Suppressor macrophage treated with lipopolysaccharide for 1 hour (primary cell): ENCODE results near the gene DLG2.

Experiments used
- DNase-seq, 3 donors: peaks; one replicate each; pipeline ENCODE4 v3.0.0-alpha.2; 2020 to 2022

The DLG2 gene

DNA sequence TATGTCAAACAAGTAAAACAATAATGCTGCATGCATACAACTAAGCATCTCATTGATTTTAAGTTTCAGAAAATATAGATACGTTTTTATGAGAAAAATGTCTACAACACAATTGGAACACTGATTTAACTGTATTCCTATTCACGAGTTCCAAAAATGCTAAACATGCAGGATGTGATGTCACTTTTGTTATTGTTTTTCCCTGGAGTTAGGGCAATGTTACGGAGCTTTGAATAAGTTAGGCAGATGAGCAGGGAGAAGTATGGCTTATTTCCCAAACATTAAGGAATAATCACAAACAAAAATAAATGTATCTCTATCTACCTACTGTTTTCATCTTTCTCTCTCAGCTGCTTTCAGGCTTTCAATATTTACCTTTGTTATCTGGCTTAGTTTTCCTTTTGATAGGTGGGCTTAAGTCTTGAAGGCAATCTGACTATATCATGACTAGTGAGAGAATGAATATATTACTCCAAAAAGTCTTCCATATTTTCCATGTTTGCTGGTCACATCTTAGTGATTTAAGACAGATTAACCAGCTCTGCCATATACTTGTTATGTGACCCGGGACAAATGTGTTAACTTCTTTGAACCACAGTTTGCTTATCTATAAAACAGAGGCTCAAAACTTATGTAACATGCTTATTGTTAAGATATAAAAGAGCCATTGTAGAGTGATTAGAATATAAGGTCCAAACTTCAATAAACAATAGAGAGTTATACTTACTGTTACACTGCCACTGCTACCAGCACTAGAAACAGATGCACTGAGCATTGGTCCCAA is 1486.6 kb downstream of the DLG2 start:
- no peak for DNase-seq

DNA sequence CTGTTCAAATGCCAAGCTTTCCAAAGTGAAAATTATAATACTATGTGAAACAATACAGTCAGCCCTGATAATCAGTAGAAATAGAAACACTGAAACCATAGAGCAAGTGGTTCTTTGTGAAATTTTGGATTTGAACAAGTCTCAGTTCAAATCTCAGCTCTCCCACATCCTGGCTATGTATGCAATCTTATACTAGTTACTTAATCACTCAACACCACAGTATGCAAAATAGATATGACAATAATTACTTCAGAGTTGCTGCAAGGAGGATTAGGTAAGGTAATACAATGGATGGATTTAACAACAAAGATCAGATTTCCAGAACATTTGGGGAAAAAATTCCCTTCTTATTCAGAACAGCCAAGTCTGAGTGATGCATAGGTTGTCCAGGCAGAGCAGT is 1489.2 kb downstream of the DLG2 start:
- no peak for DNase-seq

DNA sequence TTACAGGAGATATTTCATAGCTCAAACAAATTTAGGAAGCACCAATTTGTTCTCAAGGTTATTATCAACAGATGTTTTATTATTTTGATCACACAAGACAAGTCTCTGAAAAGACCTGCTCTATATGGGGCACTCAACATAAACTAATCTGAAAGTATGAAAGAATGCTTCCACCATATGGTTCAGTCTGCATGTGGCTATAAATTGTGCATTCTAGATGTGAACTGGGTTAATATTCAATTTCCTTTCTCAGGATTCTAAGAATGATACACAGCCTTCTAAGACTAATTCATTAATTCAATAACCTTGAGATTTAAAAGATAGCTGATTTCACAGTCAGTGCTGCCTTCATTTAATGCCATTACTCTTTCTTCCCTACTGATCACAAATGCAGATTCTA is 1489.6 kb downstream of the DLG2 start:
- DNase-seq: no peak

DNA sequence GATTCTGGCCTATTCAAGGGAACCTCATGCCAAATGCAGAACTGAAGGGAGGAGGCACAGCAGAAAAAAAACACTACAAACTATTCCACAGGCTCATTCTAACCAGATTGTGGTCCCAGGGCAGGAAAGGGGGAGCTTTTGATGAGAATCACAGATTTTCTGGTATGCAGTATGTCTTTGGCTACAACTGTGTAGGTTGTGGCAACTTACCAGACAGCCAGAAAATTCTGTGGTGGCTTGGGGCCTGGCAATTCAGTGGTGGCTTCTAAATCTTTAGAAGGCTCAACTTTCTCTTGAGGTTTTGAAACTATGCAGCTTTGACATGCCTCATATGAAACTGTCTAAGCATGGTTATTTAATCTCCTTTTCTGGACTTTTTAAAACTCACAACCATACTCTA is 1490.2 kb downstream of the DLG2 start:
- no peak for DNase-seq

DNA sequence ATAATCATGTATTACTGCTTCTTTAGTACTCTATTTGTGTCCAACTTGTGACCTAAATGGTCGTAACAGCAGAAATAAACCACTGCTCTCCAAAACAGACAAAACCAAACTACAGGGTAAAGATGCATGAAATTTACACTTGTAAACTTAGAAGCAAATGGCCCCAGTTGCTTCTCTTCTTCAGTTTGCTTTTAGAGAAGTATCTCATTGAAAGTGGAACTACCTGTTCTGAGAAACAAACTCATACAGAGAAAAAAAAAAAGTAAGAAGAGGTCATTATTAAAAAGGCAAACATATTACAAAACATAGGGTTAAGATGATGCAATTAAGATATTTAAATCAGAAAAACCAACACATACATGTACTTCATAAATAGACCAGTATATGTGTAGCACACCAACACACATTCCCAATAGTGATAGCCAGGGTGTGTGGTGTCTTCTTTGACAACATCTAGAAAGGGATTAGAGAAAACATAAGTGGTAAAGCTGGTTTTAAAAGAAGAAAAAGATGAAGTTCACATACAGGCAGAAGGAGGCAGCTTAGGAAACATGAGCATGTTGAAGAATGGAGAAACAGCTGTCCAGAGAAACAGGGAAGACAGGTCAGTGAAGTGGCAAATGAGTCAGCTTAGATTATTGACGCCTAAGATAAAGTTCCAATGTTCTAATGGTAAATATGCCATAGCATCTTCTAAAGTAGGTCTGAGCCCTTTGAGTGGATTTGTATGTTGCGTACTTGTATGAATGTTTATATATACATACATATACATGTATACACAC is 1496.3 kb downstream of the DLG2 start:
- no peak for DNase-seq

DNA sequence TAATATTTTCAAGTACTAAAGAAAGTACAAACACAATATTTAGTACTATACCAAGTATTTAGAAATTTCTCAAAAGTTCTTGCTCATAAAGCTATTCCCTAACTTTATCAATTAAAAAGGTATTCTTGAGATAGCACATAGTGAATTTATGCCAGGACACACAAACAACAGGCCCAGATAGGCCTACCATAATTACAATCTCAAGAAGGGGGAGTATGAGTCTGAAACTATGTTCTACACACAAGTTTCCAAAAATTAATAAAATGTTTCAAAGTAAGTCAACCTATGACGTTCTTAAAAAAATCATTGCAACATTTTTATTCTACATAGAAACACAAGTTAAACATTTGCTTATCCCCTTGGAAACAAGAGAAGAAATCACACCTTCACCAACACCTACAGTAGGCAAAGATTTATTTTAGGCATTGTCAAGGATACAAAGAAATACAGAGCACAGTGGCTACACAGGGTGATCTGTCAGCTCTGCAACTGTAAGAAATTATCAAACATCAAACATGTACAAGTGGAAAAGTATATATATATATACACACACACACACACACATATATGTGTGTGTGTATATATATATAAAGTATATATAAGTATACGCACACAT is 1497.1 kb downstream of the DLG2 start:
- no peak for DNase-seq

DNA sequence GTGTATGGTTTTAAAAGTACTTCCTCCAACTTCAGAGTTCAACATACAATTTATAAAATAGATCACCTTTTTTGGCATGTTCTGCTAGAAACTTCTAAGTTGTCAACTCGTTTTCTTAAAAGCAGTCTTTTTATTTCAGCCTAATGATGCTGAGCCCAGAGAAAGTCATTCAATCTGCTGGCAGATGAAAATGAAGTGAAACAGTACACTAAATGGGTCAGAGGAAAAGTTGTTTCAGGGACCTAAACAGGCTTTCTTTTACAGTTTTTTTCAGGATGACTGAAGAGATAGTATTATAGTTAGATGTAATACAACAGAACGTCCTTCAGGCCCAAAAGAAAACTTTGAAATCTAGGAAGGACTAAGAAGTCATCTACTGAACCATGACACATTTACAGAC is 1498.3 kb downstream of the DLG2 start:
- DNase-seq: no peak

DNA sequence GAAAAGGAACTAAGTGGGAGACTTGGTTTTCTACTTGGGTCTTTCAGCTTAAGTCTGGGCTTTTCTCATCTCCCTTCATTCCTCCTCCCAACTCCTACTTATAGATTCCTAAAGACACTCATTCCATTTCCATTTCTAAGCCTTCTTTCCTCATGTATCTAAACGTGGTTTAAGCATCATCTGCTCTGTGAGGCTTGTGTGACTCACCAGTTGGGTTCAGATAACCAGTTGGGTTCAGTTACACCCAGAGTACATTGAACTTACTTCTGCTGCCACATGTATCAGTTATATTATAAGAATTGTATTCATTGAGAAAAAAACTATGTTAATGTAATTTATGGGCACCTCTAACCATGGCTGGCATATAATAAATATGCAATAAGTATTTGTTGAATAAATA is 1509.8 kb downstream of the DLG2 start:
- DNase-seq: no peak

DNA sequence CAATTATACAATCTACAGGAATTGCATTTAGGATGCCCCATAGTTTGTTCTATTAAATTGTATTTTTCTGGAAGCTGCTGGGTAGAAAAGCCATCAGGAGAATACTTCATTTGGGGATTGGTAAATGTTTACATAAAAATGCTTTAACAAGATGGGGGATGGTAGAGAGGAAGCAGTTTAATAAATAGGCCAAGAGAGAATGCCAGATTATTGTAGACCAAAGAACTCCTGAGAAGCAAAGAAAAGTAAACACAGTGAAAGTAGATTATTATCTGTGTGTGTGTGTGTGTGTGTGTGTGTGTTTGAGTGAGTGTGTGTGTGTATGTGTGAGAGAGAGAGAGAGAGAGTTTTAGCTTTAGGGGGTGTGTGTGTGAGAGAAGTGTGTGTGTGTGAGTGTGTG is 1520.6 kb downstream of the DLG2 start:
- DNase-seq: no peak

DNA sequence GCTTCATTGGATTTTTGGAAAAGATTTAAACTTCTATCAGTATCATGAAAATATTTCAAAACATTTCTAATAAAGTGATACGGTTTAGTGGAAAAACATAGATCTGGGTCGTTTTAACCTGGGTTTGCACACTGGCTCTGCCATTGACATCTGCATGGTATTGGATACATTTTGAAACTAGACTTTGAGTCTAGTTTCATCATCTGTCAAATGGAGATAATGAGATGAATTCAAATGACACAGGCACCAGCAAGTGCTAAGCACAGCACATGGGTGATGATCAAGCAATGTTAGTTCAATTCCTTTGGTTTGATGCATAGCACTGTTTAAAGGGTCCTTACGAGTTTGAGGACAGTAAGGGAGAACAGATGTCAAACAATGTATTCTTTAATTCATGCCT is 1522.0 kb downstream of the DLG2 start:
- no peak for DNase-seq

DNA sequence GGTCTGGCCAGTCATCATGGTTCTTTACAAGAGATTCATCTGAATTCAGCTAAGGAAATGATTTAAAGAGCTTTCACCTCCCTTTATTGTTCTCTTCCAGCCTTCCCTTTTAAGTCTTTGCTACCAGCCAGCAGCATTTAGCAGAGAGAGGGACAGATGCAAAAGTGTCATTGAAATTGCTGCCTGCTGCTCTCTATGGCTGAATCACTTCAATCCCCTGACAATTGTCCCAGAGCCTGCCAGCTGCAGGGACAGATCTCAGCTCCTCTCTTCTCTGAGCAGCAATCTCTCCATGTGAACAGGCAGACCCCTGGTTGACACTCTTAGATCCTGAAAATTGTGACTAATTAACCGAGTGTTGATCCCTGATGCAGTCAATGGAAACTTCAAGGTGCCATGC is 1524.0 kb downstream of the DLG2 start:
- DNase-seq: no peak

DNA sequence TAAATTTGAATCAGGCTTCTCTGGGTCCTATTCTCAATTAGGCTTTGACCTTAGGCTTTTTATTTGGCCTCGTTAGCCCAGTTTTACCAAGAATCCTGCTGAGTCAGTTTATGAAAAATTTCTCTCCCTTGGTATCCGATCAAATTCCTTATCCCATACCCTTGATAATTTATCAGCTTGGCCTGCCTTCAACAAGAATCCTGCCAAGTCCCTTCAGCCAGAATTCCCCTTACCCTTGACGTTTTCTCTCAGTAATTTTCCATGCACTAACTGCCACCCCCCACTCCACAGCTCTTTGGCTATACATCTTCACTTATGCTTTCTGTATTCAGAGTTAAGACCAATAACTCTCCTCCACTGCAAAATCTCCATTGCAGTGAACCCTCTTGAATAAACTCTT is 1530.0 kb downstream of the DLG2 start:
- no peak for DNase-seq

DNA sequence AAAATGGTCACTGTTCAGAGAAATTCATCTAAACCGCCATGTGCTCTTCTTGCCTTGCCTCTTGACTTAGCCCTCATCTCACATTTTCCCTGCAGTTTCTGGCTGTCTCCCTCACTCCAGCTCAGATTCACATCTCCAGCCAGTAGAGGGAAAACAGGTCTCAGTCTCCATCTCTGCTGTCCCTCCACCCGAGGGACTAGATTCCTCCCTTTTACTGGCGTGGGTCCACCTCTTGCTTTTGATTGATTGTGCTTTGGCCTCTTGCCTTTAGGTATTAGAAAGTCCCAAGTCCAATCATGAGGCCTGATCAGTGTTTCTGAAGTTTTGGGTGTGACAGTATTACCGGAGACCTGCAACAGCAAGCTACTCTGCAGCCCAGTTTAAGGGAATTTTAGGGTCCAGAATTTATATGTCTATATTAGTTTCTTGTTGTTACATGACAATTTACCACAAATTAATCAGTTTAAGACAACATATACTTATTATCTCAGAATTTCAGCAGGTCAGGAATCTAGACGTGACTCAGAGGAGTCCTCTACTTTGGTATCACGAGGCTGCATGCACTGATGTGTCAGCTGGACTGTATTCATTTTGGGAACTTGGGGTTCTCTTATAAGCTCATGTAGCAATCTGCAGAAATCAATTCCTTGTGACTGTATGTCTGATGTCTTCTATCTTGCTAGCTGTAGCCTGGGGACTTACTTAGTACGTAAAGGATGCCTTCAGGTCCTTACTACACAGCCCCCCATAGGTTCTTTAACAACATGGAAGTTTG is 1535.7 kb downstream of the DLG2 start:
- DNase-seq: no peak

DNA sequence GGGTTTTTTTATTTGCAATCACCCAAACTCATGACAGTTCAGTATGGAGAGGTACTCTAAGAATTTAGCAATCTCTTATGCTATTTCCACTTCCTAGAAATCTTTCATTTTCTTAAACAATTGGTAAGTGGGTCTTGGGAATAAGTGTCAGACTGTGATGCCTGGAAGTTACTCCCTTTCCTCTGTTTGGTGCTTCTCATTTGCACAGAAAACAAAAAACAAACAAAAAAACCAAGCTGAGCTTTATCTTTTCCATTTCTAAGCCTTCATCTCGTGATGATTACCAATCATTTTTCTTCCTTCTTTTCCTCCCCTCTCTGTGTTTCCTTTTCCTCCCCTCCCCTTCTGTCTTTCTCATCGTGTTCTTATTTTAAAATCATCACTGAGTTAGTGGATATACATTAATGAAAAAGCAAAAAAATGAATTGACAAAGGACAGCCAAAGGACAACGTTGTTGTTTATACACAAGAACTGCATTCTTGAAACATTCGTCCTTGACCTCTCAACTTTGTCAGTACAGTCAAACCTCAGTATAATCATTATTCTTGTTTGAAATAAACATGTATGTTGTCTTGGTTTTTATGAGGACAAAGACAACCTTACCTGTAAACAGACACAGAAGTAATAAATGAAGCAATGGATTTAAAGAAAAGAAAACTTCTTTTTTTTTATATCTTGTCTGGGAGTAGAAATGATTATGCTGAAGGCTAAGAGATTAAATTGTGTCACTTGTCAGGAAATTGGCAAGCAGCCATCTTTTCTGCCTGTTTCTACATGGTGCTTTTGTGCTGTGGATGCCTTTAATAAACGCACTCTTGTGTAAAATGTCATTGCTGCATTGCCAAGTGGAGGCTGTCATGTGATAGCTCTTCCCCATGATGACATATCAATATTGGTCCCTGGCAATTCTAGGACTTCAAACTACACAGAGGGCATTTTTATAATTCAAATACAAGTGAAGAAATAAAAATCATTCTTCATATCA is 1537.8 kb downstream of the DLG2 start:
- no peak for DNase-seq

DNA sequence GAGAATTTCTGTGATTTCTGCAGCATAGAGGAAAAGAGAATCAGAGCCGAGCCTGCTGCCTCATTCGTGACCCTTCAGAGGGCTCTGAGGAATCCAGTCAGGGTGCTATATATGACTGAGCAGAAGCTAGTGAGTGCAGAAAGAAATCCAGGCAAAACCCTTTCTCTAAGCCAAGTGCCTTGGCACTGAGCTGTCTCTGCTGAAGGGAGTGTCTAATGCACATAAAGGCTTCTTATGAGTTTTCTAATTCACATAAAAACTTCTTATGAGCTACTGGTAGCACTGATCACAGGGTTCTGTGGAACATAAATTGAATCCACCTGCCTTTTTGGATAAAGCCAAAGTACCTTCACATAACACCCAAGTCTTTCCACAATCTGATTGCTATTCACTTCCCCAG is 1555.3 kb downstream of the DLG2 start:
- DNase-seq: no peak

DNA sequence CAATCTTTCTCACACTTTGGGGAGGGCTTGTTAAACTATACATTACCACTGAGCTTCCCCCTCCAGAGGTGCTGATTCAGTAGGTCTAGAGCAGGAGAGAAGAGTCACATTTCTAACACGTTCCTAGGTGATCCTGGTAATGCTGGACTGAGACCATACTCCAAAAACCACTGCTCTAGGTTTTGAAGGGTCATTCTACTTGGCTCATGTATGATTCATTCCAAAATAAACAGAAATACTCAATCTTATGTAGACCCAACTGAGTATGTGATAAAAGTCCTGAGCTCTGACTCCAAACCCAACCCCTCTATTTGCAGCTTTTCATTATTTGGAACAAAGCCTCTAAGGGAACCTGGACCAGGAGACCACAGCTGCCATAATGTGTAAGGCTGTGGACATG is 1558.1 kb downstream of the DLG2 start:
- no peak for DNase-seq

DNA sequence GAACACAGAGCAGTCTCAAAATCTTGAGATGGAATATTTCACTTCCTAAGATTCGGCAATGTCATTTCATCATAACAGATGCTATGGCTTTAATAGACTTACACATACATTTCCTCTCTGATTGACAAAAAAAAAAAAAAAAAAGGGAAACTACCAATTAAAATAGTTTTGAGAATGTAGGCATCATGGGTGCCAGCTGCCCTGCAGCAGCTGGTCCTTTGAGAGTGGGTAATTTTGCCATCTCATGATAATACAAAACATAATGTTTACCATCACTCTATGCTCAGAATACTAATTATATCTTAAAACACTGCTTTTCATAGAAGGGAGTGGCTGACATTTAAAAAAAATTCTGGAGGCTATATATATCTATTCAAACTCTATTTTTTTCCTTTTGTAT is 1565.4 kb downstream of the DLG2 start:
- no peak for DNase-seq

DNA sequence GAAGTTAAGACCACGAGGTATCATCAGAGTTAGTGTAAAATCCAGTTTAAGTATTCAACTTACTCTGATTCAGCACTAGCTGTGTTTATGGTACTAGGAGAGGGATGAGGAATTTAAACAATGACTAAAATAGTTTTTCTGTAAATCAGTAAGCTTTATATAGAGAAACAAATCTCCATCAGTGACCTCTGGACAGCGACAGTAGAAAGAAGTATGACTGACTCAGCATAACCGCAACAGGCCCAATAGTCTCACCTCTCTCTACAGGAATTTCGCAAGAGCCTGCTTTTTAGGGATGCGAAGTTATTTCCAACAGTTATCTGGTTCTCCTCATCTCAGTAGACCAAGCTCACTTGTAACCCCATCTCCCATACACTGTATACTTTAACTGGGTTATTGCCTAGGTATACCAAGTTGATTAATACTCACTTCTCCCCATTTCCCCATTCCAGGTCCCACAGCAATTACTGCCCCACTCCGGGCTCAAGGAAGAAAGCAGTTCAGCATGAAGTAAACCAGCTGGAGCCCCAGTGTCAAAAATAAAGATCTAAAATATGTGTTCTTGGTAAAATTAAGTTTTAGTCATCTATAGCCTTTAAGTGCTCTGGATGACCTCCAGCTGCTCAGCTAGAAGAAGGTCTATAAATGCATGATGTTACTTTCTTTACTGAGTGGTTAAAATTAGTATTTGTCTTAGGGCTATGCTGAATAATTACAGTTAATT is 1570.3 kb downstream of the DLG2 start:
- no peak for DNase-seq

DNA sequence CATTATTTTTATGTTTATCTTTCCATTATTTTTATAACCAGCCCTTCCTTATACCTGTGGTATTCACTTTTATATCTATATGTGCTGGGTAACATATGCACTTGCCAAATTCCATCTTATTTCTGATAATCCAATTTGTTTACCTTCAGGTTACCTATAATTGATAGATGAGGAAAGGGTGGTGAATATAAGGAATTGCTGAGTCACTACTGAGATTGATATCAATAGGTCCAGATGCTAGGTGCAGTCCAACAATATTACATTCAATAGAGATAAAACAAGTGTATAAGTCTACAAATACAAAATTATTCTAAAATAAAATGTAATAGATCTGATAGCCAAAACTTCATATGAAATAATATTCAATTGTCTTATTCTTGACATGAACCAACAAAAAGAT is 1582.0 kb downstream of the DLG2 start:
- no peak for DNase-seq

DNA sequence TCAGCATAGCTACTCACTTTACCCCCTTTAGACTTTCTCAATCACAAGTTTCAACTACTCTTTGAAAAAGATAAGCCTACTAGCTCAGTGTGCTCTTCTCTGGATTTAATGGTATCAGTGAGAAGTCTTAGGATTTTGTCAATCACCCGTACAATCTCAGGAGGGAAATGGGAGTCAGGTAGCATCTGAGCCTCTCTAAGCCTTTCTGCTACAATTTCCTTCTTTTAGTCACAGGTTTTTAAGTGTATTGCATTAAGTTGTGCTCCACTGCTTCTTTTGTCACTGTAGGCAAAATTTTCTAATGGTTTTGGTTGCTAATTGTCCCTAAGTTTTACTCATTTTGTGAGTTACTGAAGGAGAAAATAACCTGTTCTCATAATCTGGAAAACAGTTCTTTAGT is 1582.4 kb downstream of the DLG2 start:
- no peak for DNase-seq

DNA sequence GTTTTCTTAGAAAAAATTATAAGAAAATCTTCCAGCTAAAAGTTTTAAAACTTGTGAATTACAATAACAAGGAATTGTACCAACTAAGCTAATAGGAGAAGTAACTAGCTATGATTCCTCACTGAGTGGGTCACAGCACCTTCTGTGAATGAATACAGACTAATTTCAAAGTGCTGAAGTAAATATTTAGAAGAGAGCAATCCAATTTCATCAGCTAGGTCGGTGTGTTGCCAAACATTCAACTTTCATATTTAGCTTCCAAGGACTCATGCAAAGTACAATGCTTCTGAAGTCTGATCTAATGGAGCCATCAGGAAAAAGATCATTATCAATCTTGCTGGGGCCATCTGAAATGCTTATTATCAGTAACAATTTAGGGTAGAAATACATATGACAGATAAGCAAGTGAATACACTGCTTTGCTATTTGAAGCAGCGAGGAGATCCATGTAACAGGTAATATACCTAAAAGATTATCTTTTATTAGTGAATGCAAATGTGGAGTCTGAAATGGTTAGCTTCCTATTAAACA is 1590.4 kb downstream of the DLG2 start:
- DNase-seq: no peak
